ENCODE results near the gene ZNF593. TPM values are rescaled to one million over a fixed set of nuclear protein-coding genes. Genes with fewer than 3 reads are reported as not detected.

The ZNF593 gene
- total RNA-seq, 1 experiment from 2014 or later, result 170 TPM

DNA sequence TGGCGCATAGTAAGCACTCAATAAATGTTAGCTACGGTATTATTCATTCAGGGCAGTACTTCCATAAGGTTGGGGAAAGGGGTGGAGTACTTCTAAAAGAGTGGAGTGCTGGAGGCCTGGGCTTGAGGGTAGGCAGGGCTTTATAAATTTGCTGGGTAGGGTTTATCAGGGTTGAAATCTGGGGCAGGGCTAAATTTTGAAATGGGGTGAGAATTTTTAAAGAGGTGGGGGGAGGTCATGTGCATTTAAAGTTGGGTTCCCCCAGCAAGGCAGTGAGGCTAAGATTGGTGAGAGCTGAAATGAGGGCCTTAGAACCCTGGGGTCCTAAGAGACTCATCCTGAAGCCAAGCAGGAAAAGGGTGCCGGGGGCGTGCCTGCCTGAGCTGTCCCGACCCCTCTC lies 30.7 kb downstream of the ZNF593 start:
- DNase-seq (ENCODE audit: low spot score), result no peak

DNA sequence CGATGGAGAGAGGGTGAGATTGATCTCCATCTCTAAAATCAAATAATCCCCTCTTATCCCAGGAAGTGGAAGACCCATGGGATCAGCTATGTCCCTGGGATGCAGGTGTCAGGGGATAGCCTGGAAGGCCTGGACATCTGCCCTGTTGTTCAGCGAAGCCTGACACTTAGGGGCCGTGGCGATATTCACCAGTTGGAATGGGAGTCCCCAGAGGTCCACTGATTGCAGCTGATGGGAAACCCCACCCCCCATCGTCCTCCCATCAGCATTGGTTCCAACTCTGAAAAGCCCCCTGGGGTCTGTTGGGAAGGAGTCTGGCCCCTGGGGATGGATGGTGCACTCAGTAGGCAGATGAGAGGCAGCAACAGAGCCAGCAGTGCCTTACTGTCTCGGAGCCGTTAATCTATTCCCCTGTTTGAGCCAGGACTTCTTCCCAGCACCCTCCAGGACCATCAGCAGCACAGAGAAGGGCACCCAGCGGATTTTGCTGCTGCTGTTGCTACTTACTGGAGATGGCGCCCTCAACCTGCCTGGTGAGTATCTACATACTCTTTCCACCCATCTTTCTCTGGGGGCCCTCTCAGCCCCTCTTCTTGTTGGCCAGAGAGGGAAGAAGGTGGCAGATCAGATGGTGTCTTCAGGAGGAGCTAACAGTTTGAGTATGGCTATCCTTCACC lies 34.1 kb downstream of the ZNF593 start:
- no peak for DNase-seq (ENCODE audit: low spot score)

GRCh38 chr1:26210147-26210870 lies 40.6 kb downstream of the ZNF593 start:
- no peak for DNase-seq (ENCODE audit: low spot score)

DNA sequence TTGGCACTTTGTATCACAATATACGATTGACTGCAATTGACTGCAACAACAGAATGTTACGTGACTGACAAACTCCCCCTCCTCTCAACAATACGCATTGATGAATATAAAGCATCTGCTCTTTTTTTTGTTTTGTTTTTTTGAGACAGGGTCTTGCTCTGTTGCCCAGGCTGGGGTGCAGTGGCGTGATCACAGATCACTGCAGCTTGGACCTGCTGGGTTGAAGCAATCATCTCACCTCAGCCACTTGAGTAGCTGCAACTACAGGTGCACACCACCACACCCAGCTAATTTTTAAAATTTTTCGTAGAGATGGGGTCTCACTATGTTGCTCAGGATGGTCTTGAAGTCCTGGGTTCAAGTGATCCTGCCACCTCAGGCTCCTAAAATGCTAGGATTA lies 43.0 kb downstream of the ZNF593 start:
- DNase-seq (ENCODE audit: low spot score), result no peak

DNA sequence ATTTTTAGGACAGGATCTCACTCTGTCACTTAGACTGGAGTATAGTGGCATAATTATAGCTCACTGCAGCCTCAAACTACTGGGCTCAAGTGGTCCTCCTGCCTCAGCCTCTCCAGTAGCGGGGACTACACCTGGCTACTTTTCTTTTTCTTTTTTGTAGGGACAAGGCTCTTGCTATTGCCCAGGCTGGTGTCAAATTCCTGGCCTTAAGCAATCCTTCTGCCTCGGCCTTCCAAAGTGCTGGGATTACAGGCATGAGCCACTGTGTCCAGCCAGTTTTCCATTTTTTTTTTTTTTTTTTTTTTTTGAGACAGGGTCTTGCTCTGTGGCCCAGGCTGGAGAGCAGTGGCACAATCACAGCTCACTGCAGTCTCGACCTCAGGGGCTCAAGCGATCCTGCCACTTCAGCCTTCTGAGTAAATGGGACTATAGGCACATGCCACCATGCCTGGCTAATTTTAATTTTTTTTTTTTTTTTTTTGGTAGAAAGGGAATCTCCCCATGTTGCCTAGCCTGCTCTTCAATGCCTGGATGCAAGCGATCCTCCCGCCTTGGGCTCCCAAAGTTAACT lies 43.7 kb downstream of the ZNF593 start:
- DNase-seq (ENCODE audit: low spot score), result no peak

- no peak for DNase-seq (ENCODE audit: low spot score)
These were observed 45.5 kb downstream of the ZNF593 start for GRCh38 chr1:26215246-26215645.

DNA sequence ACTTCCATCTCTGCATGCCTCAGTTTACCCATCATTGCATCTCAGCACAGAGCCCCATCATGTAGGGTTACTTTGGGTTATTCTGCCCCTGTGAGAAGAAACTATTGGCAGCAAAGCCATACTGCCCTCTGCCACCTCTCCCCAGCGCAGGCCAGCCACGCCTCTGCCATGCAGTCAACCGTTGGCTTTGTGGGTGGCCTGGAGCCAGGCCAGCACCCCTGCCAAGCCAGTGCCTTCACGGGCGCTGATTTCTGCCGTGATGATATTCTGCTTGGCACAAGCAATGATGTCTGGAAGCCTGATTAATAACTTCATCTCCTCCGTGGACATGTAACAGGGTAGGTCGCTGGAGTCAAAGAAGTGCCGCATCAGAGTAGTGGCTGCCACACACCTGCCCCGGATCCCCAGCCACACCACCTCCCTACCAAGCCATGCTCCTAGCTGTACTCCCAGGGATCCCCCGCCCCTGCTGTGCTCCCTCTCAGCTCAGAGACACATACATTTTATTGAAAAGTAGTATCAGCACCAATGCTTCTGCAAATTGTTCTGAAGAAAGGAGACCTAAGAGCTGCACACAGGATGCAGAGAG lies 49.3 kb downstream of the ZNF593 start:
- DNase-seq (ENCODE audit: low spot score), result no peak

Other genes with a start within 250 kb of the ZNF593 start
- 7.6 and 13.0 TPM in 2 replicates for gene PAFAH2, start 171.8 kb upstream of the ZNF593 start, total RNA-seq (2014; rRNA removed; shearing (Covaris generic))
- not detected in 2 replicates for gene EXTL1, start 148.1 kb upstream of the ZNF593 start, total RNA-seq (2014; rRNA removed; shearing (Covaris generic))
- 0.51 and 0.99 TPM in 2 replicates for gene SLC30A2, start 123.8 kb upstream of the ZNF593 start, total RNA-seq (2014; rRNA removed; shearing (Covaris generic))
- 0.05 and 0.10 TPM in 2 replicates for gene TRIM63, start 102.3 kb upstream of the ZNF593 start, total RNA-seq (2014; rRNA removed; shearing (Covaris generic))
- 3.9 and 4.3 TPM in 2 replicates for gene PDIK1L, start 58.1 kb upstream of the ZNF593 start, total RNA-seq (2014; rRNA removed; shearing (Covaris generic))
- gene FAM110D, start 10.8 kb upstream of the ZNF593 start, total RNA-seq (2014; rRNA removed; shearing (Covaris generic)), result not detected in 2 replicates
- gene C1orf232, start 945 bp upstream of the ZNF593 start, total RNA-seq (2014; rRNA removed; shearing (Covaris generic)), result not detected in 2 replicates
- 1.6 TPM in 1 of 2 replicates, not detected in the other for gene ZNF593OS, start 1.9 kb downstream of the ZNF593 start, total RNA-seq (2014; rRNA removed; shearing (Covaris generic))
- gene CNKSR1, start 7.6 kb downstream of the ZNF593 start, total RNA-seq (2014; rRNA removed; shearing (Covaris generic)), result 39.9 and 40.4 TPM in 2 replicates
- not detected in 2 replicates for gene CATSPER4, start 20.7 kb downstream of the ZNF593 start, total RNA-seq (2014; rRNA removed; shearing (Covaris generic))
- gene CEP85, start 64.3 kb downstream of the ZNF593 start, total RNA-seq (2014; rRNA removed; shearing (Covaris generic)), result 25.8 and 27.0 TPM in 2 replicates
- 172 and 198 TPM in 2 replicates for gene SH3BGRL3, start 110.2 kb downstream of the ZNF593 start, total RNA-seq (2014; rRNA removed; shearing (Covaris generic))
- gene UBXN11, start 136.7 kb downstream of the ZNF593 start, total RNA-seq (2014; rRNA removed; shearing (Covaris generic)), result 22.0 and 26.8 TPM in 2 replicates
- gene CD52, start 148.1 kb downstream of the ZNF593 start, total RNA-seq (2014; rRNA removed; shearing (Covaris generic)), result 1.5 and 2.1 TPM in 2 replicates
- gene CRYBG2, start 184.2 kb downstream of the ZNF593 start, total RNA-seq (2014; rRNA removed; shearing (Covaris generic)), result 32.7 and 49.4 TPM in 2 replicates
- gene ZNF683, start 202.8 kb downstream of the ZNF593 start, total RNA-seq (2014; rRNA removed; shearing (Covaris generic)), result not detected in 2 replicates
- gene LIN28A, start 240.9 kb downstream of the ZNF593 start, total RNA-seq (2014; rRNA removed; shearing (Covaris generic)), result not detected in 2 replicates